ENCODE results near the gene LHFPL3. TPM values are rescaled to one million over a fixed set of nuclear protein-coding genes. Genes with fewer than 3 reads are reported as not detected.

Gene LHFPL3
- total RNA-seq, 1 experiment from 2014 or later, result not detected

DNA sequence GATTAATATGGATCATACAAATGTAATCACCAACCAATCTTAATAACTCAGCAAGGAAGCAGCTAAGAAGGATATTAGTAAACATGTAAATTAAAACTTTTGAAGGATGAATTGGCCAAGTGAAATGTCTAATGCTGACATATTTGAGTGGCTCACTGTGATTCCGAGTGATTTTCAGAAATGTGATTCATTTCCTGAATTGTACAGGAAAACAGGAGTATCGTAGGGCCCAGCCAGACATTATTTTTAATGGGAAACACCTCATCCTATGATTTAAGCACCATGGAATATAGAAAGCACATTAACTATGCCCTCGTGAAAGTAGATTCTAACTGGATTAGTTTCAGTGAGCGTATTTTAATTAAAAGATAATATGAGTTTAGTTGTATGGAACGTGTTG, 82.3 kb downstream of the LHFPL3 start:
- no peak for DNase-seq
- no peaks in the 10 kb centered on the region for H3K4me1 ChIP-seq (ENCODE audit: insufficient read depth, low read length)
- H3K27me3 ChIP-seq (ENCODE audit: insufficient read depth, low read length), result no peaks in the 10 kb centered on the region
- H4K5ac ChIP-seq (ENCODE audit: insufficient read length, low read depth, low read length), result no peak overlapping the region
- no peak overlapping the region for H3K4ac ChIP-seq (ENCODE audit: low read depth, low read length)
- H3T11ph ChIP-seq (ENCODE audit: low read length), result no peak overlapping the region
- no peak overlapping the region for H2AFZ ChIP-seq (ENCODE audit: low read length)
- H2BK15ac ChIP-seq (ENCODE audit: low read depth, low read length), result no peak overlapping the region
- H3K36me3 Mint-ChIP-seq (ENCODE audit: insufficient read depth in 1 of 3, low read depth in 3 of 3), result peaks cover 0 to 13% (median 2%) of the 10 kb centered on the region in 3 experiments; a peak in 4 of 7 replicates
- H2AK5ac ChIP-seq (ENCODE audit: insufficient read length, low read length), result no peak overlapping the region
- H3K23me2 ChIP-seq (ENCODE audit: insufficient read length, low read depth, low read length, poor library complexity, severe bottlenecking), result no peaks in the 10 kb centered on the region
- no peak overlapping the region for H3K18ac ChIP-seq (ENCODE audit: insufficient read length, low read depth, low read length)
- no peak overlapping the region for H4K8ac ChIP-seq (replicated peaks; ENCODE audit: insufficient read length, low read depth, low read length)
- H3K14ac ChIP-seq (ENCODE audit: insufficient read depth, low read length), result no peak overlapping the region
- no peak overlapping the region for H3K27ac Mint-ChIP-seq
- H3K4me3 Mint-ChIP-seq, result no peak overlapping the region
- WGBS (ENCODE audit: extremely low coverage, insufficient read length, low lambda C conversion rate), result no CpG with 5 or more reads among the region's 5 CpGs
- H4K91ac ChIP-seq (ENCODE audit: insufficient read length, low read depth, low read length), result no peak overlapping the region
- no peak overlapping the region for H2BK20ac ChIP-seq (ENCODE audit: low read depth, low read length, poor library complexity, severe bottlenecking)
- H3K9me3 ChIP-seq (ENCODE audit: control insufficient read depth, low read depth, low read length), result no peaks in the 10 kb centered on the region
- no peak overlapping the region for H3K56ac ChIP-seq (ENCODE audit: insufficient read length, low read depth, low read length)
- H2BK12ac ChIP-seq (ENCODE audit: insufficient read length, low read depth, low read length), result no peak overlapping the region
- H3K4me2 ChIP-seq (ENCODE audit: insufficient read depth, insufficient read length, low read length), result no peak overlapping the region
- no peak overlapping the region for H2BK5ac ChIP-seq (ENCODE audit: insufficient read length, low read length)
- H3K79me2 ChIP-seq (ENCODE audit: insufficient read depth, low read length), result no peaks in the 10 kb centered on the region
- no peaks in the 10 kb centered on the region for H3K27me3 Mint-ChIP-seq (ENCODE audit: low read depth)
- H3K23ac ChIP-seq (ENCODE audit: insufficient read length, low read depth, low read length), result no peak overlapping the region
- peaks cover 0 to 5% of the 10 kb centered on the region in 2 experiments; a peak in 2 of 5 replicates for H3K9me3 Mint-ChIP-seq
- H2BK120ac ChIP-seq (ENCODE audit: low read depth, low read length, poor library complexity, severe bottlenecking), result no peak overlapping the region
- no peaks in the 10 kb centered on the region for H4K20me1 ChIP-seq (ENCODE audit: control insufficient read depth, insufficient read depth, insufficient read length)
- TF ChIP-seq, protein P1, sequence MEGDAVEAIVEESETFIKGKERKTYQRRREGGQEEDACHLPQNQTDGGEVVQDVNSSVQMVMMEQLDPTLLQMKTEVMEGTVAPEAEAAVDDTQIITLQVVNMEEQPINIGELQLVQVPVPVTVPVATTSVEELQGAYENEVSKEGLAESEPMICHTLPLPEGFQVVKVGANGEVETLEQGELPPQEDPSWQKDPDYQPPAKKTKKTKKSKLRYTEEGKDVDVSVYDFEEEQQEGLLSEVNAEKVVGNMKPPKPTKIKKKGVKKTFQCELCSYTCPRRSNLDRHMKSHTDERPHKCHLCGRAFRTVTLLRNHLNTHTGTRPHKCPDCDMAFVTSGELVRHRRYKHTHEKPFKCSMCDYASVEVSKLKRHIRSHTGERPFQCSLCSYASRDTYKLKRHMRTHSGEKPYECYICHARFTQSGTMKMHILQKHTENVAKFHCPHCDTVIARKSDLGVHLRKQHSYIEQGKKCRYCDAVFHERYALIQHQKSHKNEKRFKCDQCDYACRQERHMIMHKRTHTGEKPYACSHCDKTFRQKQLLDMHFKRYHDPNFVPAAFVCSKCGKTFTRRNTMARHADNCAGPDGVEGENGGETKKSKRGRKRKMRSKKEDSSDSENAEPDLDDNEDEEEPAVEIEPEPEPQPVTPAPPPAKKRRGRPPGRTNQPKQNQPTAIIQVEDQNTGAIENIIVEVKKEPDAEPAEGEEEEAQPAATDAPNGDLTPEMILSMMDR (conservative IDR thresholded peaks at IDR 0.05), result no peak
- H3K79me1 ChIP-seq (ENCODE audit: insufficient read depth, low read depth, low read length, poor library complexity, severe bottlenecking), result no peaks in the 10 kb centered on the region
- no peaks in the 10 kb centered on the region for H3K4me1 Mint-ChIP-seq
- no peak overlapping the region for H3K27ac ChIP-seq (ENCODE audit: insufficient read length, low read depth, low read length)
- no peak overlapping the region for H3K9ac ChIP-seq (ENCODE audit: extremely low read depth, insufficient read length, low read length)
